Vagina (tissue), 2 donors: ENCODE results near the gene TFAP2D. TPM values are rescaled to one million over a fixed set of nuclear protein-coding genes. Genes with fewer than 3 reads are reported as not detected.

Experiments
- DNase-seq, 2 donors: peaks; one replicate each; pipeline ENCODE4 v3.0.0-alpha.2; 2017; ENCODE audit errors: extremely low spot score in 2 of 2
- H3K27ac ChIP-seq: fragments of 200-600 bp; sonication (generic); one replicate; pipeline ENCODE4 v1.5.1; 2019
- H3K27me3 ChIP-seq: fragments of 200-600 bp; sonication (generic); one replicate; pipeline ENCODE4 v1.5.1; 2019
- H3K36me3 ChIP-seq, 2 donors: fragments of 200-600 bp; sonication (generic); one replicate each; pipeline ENCODE4 v1.5.1; 2017 to 2019
- H3K4me1 ChIP-seq: fragments of 200-600 bp; sonication (generic); one replicate; pipeline ENCODE4 v1.5.1; 2019
- H3K4me3 ChIP-seq, 2 donors: fragments of 200-600 bp; sonication (generic); 1 replicate in 1 of 2; 2 replicates in 1 of 2; pipeline ENCODE4 v1.5.1; 2016 to 2019
- H3K9me3 ChIP-seq: fragments of 200-600 bp; sonication (generic); one replicate; pipeline ENCODE4 v1.5.1; 2019
- CTCF ChIP-seq, 3 experiments: fragments of 450-650 bp in 2 of 3; fragments of 200-600 bp in 1 of 3; sonication (generic) in 1 of 3; IDR thresholded peaks; one replicate each; pipeline ENCODE4 v1.5.1; 2017 to 2019; ENCODE audit warnings: antibody characterized with exemption in 3 of 3, mild to moderate bottlenecking in 2 of 3, moderate library complexity in 2 of 3
- POLR2A ChIP-seq, 2 donors: fragments of 450-650 bp; IDR thresholded peaks; one replicate each; pipeline ENCODE4 v1.6.1; 2017; ENCODE audit warnings: antibody characterized with exemption in 2 of 2, mild to moderate bottlenecking in 2 of 2, moderate library complexity in 2 of 2
- POLR2AphosphoS5 ChIP-seq, 2 donors: sonication (generic); formaldehyde crosslinking; IDR thresholded peaks; one replicate each; pipeline ENCODE4 v1.9.0; 2017; ENCODE audit warnings: antibody characterized with exemption in 2 of 2, mild to moderate bottlenecking in 2 of 2, low read depth in 1 of 2; ENCODE audit not compliant: insufficient read depth in 1 of 2
- intact Hi-C: fragments of 100-400 bp; cut with DNase I; formaldehyde crosslinking; loops from one replicate; pipeline ENCODE4 v1.15.1; 2023
- total RNA-seq: library from RNA; depleted of rRNA; stranded (reverse); fragments of >200 nt; gene quantifications from one replicate; pipeline ENCODE4 v1.2.3, GENCODE V29; 2016

TFAP2D gene
- total RNA-seq, 1 donor from 2014 or later = not detected

GRCh38 chr6:50691814-50692495 is 21.4 kb upstream of the TFAP2D start:
- H3K9me3 ChIP-seq = no peaks in the 10 kb centered on the region
- no peak overlapping the region for H3K27ac ChIP-seq
- TF ChIP-seq POLR2A (IDR thresholded peaks at IDR 0.05) = no peak
- no peak for TF ChIP-seq CTCF (IDR thresholded peaks at IDR 0.05)
- TF ChIP-seq POLR2AphosphoS5 (IDR thresholded peaks at IDR 0.05; ENCODE audit: insufficient read depth in 1 of 2, low read depth in 1 of 2) = no peak
- intact Hi-C loops = no loop called here
- no peak overlapping the region for H3K4me3 ChIP-seq
- H3K4me1 ChIP-seq = no peaks in the 10 kb centered on the region
- no peak for DNase-seq
- no peaks in the 10 kb centered on the region for H3K27me3 ChIP-seq
- no peaks in the 10 kb centered on the region for H3K36me3 ChIP-seq

- Histone ChIP-seq H3K4me3 (no peak overlapping the region), H3K4me1 (no peaks in the 10 kb centered on the region), H3K36me3 (no peaks in the 10 kb centered on the region), H3K27ac (no peak overlapping the region), H3K9me3 (no peaks in the 10 kb centered on the region), H3K27me3 (no peaks in the 10 kb centered on the region)
- intact Hi-C loops = no loop called here
- DNase-seq = no peak
- TF ChIP-seq POLR2AphosphoS5 (IDR thresholded peaks at IDR 0.05; ENCODE audit: insufficient read depth in 1 of 2, low read depth in 1 of 2) (no peak), CTCF (IDR thresholded peaks at IDR 0.05) (no peak), POLR2A (IDR thresholded peaks at IDR 0.05) (no peak)
Observed at GRCh38 chr6:50698546-50698945, 14.8 kb upstream of the TFAP2D start.

- no peak for TF ChIP-seq POLR2AphosphoS5 (IDR thresholded peaks at IDR 0.05; ENCODE audit: insufficient read depth in 1 of 2, low read depth in 1 of 2)
- TF ChIP-seq CTCF (IDR thresholded peaks at IDR 0.05) = no peak
- TF ChIP-seq POLR2A (IDR thresholded peaks at IDR 0.05) = no peak
- no peaks in the 10 kb centered on the region for H3K9me3 ChIP-seq
- H3K4me3 ChIP-seq = no peak overlapping the region
- no peak for DNase-seq
- H3K4me1 ChIP-seq = no peaks in the 10 kb centered on the region
- no peak overlapping the region for H3K27ac ChIP-seq
- H3K27me3 ChIP-seq = no peaks in the 10 kb centered on the region
- intact Hi-C loops = no loop called here
- no peaks in the 10 kb centered on the region for H3K36me3 ChIP-seq
Observed at GRCh38 chr6:50699051-50699775, 14.1 kb upstream of the TFAP2D start.

- Histone ChIP-seq H3K27me3 (no peaks in the 10 kb centered on the region), H3K36me3 (no peaks in the 10 kb centered on the region), H3K9me3 (no peaks in the 10 kb centered on the region)
Observed at GRCh38 chr6:50706575-50706974, 6.8 kb upstream of the TFAP2D start.

More at GRCh38 chr6:50706575-50706974, 6.8 kb upstream of the TFAP2D start:
- Histone ChIP-seq H3K4me1 (peaks cover 6% of the 10 kb centered on the region), H3K4me3 (no peak overlapping the region), H3K27ac (no peak overlapping the region)
- TF ChIP-seq POLR2A (IDR thresholded peaks at IDR 0.05) (no peak), POLR2AphosphoS5 (IDR thresholded peaks at IDR 0.05; ENCODE audit: insufficient read depth in 1 of 2, low read depth in 1 of 2) (no peak), CTCF (IDR thresholded peaks at IDR 0.05) (no peak)
- no peak for DNase-seq
- intact Hi-C loops = no loop called here
